IMR-90 (cell line): ENCODE measurements around the gene ZNF337. TPM values are rescaled to one million over a fixed set of nuclear protein-coding genes. Genes with fewer than 3 reads are reported as not detected.
A peak's percentile ranks its signal among the peaks of the same experiment; 100 is the strongest.

Experiments used
- ATAC-seq: fragments of 200-7000 bp; cut with Tn5 transposase; 2 replicates; pipeline ENCODE4 v1.9.1; 2020; ENCODE audit warnings: low read depth, mild to moderate bottlenecking, moderate library complexity
- BruUV-seq: library from RNA; stranded (reverse); fragments of 400-500 nt; replicated peaks from 2 replicates; lab custom pipeline; 2021; lab: Mats Ljungman, UMichigan
- CTCF ChIA-PET: fragments of 300-600 bp; formaldehyde crosslinking; extraction: SDS; loops from one replicate; lab custom pipeline; 2021; ENCODE audit warnings: antibody characterized with exemption; lab: Yijun Ruan, JAX
- POLR2A ChIA-PET: fragments of 300-600 bp; sonication (Branson Sonifier 250); formaldehyde crosslinking; loops from one replicate; lab custom pipeline; 2022; ENCODE audit warnings: antibody characterized with exemption; ENCODE audit not compliant: unreplicated experiment; lab: Charles Lee
- DNase-seq: peaks from one replicate; pipeline ENCODE4 v3.0.0; 2013
- H2AFZ ChIP-seq: replicated peaks from 2 replicates; pipeline ENCODE3; 2013; ENCODE audit warnings: low read length, mild to moderate bottlenecking; ENCODE audit not compliant: poor library complexity
- H2AK5ac ChIP-seq: 2 replicates; pipeline ENCODE4 v1.6.1; 2013; ENCODE audit warnings: low read depth, low read length, inconsistent platforms
- H2AK9ac ChIP-seq: replicated peaks from 2 replicates; pipeline ENCODE3; 2013; ENCODE audit warnings: mild to moderate bottlenecking, low read depth, low read length, moderate library complexity; ENCODE audit not compliant: poor library complexity
- H2BK120ac ChIP-seq: 2 replicates; pipeline ENCODE4 v1.6.1; 2013; ENCODE audit warnings: low read depth, low read length, inconsistent platforms
- H2BK15ac ChIP-seq: 3 replicates; pipeline ENCODE4 v1.6.1; 2013; ENCODE audit warnings: low read depth, low read length, inconsistent platforms
- H2BK20ac ChIP-seq: 2 replicates; pipeline ENCODE4 v1.6.1; 2013; ENCODE audit warnings: low read depth, mild to moderate bottlenecking, inconsistent platforms, low read length, moderate library complexity
- H2BK5ac ChIP-seq: 2 replicates; pipeline ENCODE4 v1.6.1; 2013; ENCODE audit warnings: mild to moderate bottlenecking, low read depth, low read length, inconsistent platforms; ENCODE audit not compliant: poor library complexity, severe bottlenecking
- H3K14ac ChIP-seq: replicated peaks from 2 replicates; pipeline ENCODE4 v1.6.1; 2013; ENCODE audit warnings: low read depth, low read length, inconsistent platforms
- H3K18ac ChIP-seq: 2 replicates; pipeline ENCODE4 v1.6.1; 2013; ENCODE audit warnings: low read depth, low read length, control low read depth
- H3K23ac ChIP-seq: 2 replicates; pipeline ENCODE4 v1.6.1; 2013; ENCODE audit warnings: low read depth, low read length, inconsistent platforms
- H3K27ac ChIP-seq: 2 replicates; pipeline ENCODE4 v1.5.1; 2013; ENCODE audit warnings: mild to moderate bottlenecking, control low read depth, low read length; ENCODE audit not compliant: insufficient read depth
- H3K27me3 ChIP-seq: 2 replicates; pipeline ENCODE4 v1.6.1; 2013; ENCODE audit warnings: low read length; ENCODE audit not compliant: control insufficient read depth, insufficient read depth
- H3K36me3 ChIP-seq: 2 replicates; pipeline ENCODE4 v1.6.1; 2013; ENCODE audit warnings: low read length, mixed read lengths; ENCODE audit not compliant: control insufficient read depth, insufficient read depth
- H3K4ac ChIP-seq: 2 replicates; pipeline ENCODE4 v1.6.1; 2013; ENCODE audit warnings: low read depth, low read length, inconsistent platforms
- H3K4me1 ChIP-seq: 2 replicates; pipeline ENCODE4 v1.6.1; 2013; ENCODE audit warnings: low read length, mixed read lengths; ENCODE audit not compliant: control insufficient read depth, insufficient read depth
- H3K4me2 ChIP-seq: 2 replicates; pipeline ENCODE4 v1.6.1; 2013; ENCODE audit warnings: low read depth, mild to moderate bottlenecking, control low read depth, low read length, moderate library complexity
- H3K4me3 ChIP-seq: 2 replicates; pipeline ENCODE4 v1.5.1; 2013; ENCODE audit warnings: low read depth, mild to moderate bottlenecking, control low read depth, low read length, moderate library complexity; ENCODE audit not compliant: insufficient read depth
- H3K56ac ChIP-seq: 2 replicates; pipeline ENCODE4 v1.6.1; 2013; ENCODE audit warnings: low read length, inconsistent platforms; ENCODE audit not compliant: insufficient read depth; ENCODE audit errors: extremely low read depth
- H3K79me1 ChIP-seq, 2 experiments: 2 replicates each; pipeline ENCODE4 v1.6.1; 2013; ENCODE audit warnings: low read length in 2 of 2, inconsistent platforms in 1 of 2, low read depth in 1 of 2
- H3K9ac ChIP-seq: 2 replicates; pipeline ENCODE4 v1.6.1; 2013; ENCODE audit warnings: low read depth, low read length, control low read depth
- H3K9me1 ChIP-seq: 2 replicates; pipeline ENCODE4 v1.6.1; 2013; ENCODE audit warnings: low read length, inconsistent platforms; ENCODE audit not compliant: insufficient read depth
- H3K9me3 ChIP-seq: 2 replicates; pipeline ENCODE4 v1.6.1; 2013; ENCODE audit warnings: low read length; ENCODE audit not compliant: control insufficient read depth, insufficient read depth
- H4K20me1 ChIP-seq: 2 replicates; pipeline ENCODE4 v1.6.1; 2013; ENCODE audit warnings: low read length, inconsistent platforms; ENCODE audit not compliant: insufficient read depth
- H4K5ac ChIP-seq: 2 replicates; pipeline ENCODE4 v1.6.1; 2013; ENCODE audit warnings: mild to moderate bottlenecking, low read depth, low read length, control low read depth
- H4K8ac ChIP-seq, 2 experiments: 2 replicates each; pipeline ENCODE4 v1.6.1; 2013; ENCODE audit warnings: low read depth in 2 of 2, low read length in 2 of 2, control low read depth in 1 of 2, inconsistent platforms in 1 of 2
- H4K91ac ChIP-seq: 2 replicates; pipeline ENCODE4 v1.6.1; 2013; ENCODE audit warnings: low read depth, low read length, inconsistent platforms; ENCODE audit not compliant: insufficient read depth
- CHD1 ChIP-seq: IDR thresholded peaks from 2 replicates; pipeline ENCODE4 v1.6.1; 2012; ENCODE audit warnings: low read depth, low read length, improper control_type of control experiment
- MAFK ChIP-seq: IDR thresholded peaks from 2 replicates; pipeline ENCODE4 v1.6.1; 2012; ENCODE audit warnings: low read depth, low read length, improper control_type of control experiment
- NFE2L2 ChIP-seq: fragments of 150-350 bp; IDR thresholded peaks from 2 replicates; pipeline ENCODE4 v1.6.1; 2016; ENCODE audit warnings: low read depth, mild to moderate bottlenecking, low read length
- dilution Hi-C: fragments of 300-500 bp; cut with HindIII; formaldehyde crosslinking; loops from one replicate; pipeline ENCODE4 v1.14.3; 2018; ENCODE audit warnings: low sequenced_read_pairs; ENCODE audit not compliant: unreplicated experiment
- in situ Hi-C: fragments of 300-500 bp; cut with MboI; formaldehyde crosslinking; loops from 3 replicates; pipeline ENCODE4 v1.14.3; 2019; ENCODE audit warnings: low sequenced_read_pairs, inconsistent platforms, mixed read lengths
- intact Hi-C: fragments of 100-400 bp; cut with micrococcal nuclease; formaldehyde crosslinking; loops from 2 replicates; pipeline ENCODE4 v1.10.0; 2022
- polyA plus RNA-seq, 3 experiments: library from polyadenylated mRNA; depleted of rRNA; stranded (reverse); fragments of >200 nt; gene quantifications; 2 replicates each; pipeline ENCODE4 v1.2.3, GENCODE V29; 2012; ENCODE audit warnings: low replicate concordance in 1 of 3
- total RNA-seq: library from RNA; depleted of rRNA; stranded (reverse); fragments of >200 nt; gene quantifications from 2 replicates; pipeline ENCODE4 v1.2.3, GENCODE V29; 2012

ZNF337 gene
- total and polyA plus RNA-seq, 2 of the 4 experiments (the other 2 are of a cell fraction): 10.4 to 16.5 TPM

GRCh38 chr20:25741088-25741487, 44.4 kb upstream of the ZNF337 start:
- in situ Hi-C loops (no loop called here), intact Hi-C loops (no loop called here), dilution Hi-C loops (no loop called here)
- H3K9me1 ChIP-seq: no peaks in the 10 kb centered on the region
- no peaks in the 10 kb centered on the region for H3K79me1 ChIP-seq
- no peak overlapping the region for H3K4ac ChIP-seq
- CTCF ChIA-PET: no interaction called here
- no peaks in the 10 kb centered on the region for H4K20me1 ChIP-seq
- no peak overlapping the region for H3K18ac ChIP-seq
- no peak overlapping the region for H3K4me3 ChIP-seq
- H3K27ac ChIP-seq: no peak overlapping the region
- TF ChIP-seq NFE2L2: no peak
- no peak for TF ChIP-seq CHD1
- TF ChIP-seq MAFK: peak; percentile 27; the same call in 1 of the 2 replicates
- no peak overlapping the region for H2BK120ac ChIP-seq
- H2AK9ac ChIP-seq: no peak overlapping the region
- H3K36me3 ChIP-seq: no peaks in the 10 kb centered on the region
- H2BK5ac ChIP-seq: no peak overlapping the region
- H3K4me1 ChIP-seq: no peaks in the 10 kb centered on the region
- no peak overlapping the region for H4K91ac ChIP-seq
- H3K14ac ChIP-seq: no peak overlapping the region
- no peak overlapping the region for H3K23ac ChIP-seq
- ATAC-seq (no peak), DNase-seq (no peak)
- H2AFZ ChIP-seq: no peak overlapping the region
- no peak overlapping the region for H4K5ac ChIP-seq
- H3K56ac ChIP-seq: no peak overlapping the region
- H4K8ac ChIP-seq: no peak overlapping the region
- no peak overlapping the region for H2AK5ac ChIP-seq
- POLR2A ChIA-PET: no interaction called here
- H3K9ac ChIP-seq: no peak overlapping the region
- H3K9me3 ChIP-seq: no peaks in the 10 kb centered on the region
- H3K27me3 ChIP-seq: no peaks in the 10 kb centered on the region
- no peak overlapping the region for H3K4me2 ChIP-seq
- H2BK15ac ChIP-seq: no peak overlapping the region
- H2BK20ac ChIP-seq: no peak overlapping the region
- no TSS peak for BruUV-seq
